ENCODE results near the gene MBP. TPM values are rescaled to one million over a fixed set of nuclear protein-coding genes. Genes with fewer than 3 reads are reported as not detected.

Gene MBP
- total RNA-seq, 4 donors from 2014 or later: 28.6 to 55.0 (median 50.4) TPM

DNA sequence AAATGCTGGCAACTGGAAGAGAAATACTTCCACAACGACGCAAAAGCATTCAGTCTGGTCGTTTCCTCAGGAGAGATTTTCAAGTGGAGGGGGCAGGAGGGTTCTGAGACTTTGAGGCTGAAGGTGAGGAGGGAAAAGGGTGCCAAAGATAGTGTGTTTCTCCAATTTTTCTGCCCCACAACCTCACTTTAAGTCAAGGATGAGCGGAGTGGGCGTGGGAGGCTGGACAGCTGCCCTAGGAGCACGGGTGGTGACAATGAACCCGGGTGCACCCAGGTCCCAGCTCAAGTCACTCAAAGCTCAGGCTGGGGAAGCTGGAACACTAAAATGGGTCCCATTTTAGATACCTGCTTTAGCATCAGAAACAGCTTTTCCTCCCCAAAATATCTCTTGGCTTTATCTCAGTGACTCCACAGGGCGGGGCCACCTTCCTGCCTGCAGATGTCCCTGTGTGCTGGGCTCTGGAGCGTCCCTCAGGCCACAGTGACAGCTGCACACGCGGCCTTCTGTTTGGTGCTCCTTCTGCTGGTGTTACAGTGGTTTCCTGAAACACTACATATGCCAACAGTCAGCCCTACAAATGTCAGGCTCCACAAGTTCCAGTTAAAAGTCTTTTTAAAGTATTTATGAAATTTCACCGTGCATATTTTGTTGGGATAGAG lies 1.4 kb upstream of the MBP start:
- DNase-seq: peak; percentile 68 to 81
- Histone ChIP-seq H3K36me3 (no peaks in the 10 kb centered on the region), H3K27ac (peak overlapping the region; percentile 92 to 98 (median 95)), H3K9me3 (no peaks in the 10 kb centered on the region), H3K4me1 (peaks cover 31 to 37% of the 10 kb centered on the region in 2 donors), H3K27me3 (no peaks in the 10 kb centered on the region), H3K4me3 (peak overlapping the region; percentile 76 to 92 (median 87))
- TF ChIP-seq, protein P1, sequence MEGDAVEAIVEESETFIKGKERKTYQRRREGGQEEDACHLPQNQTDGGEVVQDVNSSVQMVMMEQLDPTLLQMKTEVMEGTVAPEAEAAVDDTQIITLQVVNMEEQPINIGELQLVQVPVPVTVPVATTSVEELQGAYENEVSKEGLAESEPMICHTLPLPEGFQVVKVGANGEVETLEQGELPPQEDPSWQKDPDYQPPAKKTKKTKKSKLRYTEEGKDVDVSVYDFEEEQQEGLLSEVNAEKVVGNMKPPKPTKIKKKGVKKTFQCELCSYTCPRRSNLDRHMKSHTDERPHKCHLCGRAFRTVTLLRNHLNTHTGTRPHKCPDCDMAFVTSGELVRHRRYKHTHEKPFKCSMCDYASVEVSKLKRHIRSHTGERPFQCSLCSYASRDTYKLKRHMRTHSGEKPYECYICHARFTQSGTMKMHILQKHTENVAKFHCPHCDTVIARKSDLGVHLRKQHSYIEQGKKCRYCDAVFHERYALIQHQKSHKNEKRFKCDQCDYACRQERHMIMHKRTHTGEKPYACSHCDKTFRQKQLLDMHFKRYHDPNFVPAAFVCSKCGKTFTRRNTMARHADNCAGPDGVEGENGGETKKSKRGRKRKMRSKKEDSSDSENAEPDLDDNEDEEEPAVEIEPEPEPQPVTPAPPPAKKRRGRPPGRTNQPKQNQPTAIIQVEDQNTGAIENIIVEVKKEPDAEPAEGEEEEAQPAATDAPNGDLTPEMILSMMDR (IDR thresholded peaks at IDR 0.05 in 4 of 5, conservative IDR thresholded peaks at IDR 0.05 in 1 of 5): peak in 4 of 5 experiments; percentile 25 to 45 (median 31)
- TF ChIP-seq POLR2A (IDR thresholded peaks at IDR 0.05): no peak
- peak; percentile 27 to 34 for ATAC-seq
- in situ Hi-C loops (cut with MboI; ENCODE audit: low sequenced_read_pairs in 4 of 4) (loop anchor here in 1 of 4 donors (10.0 kb wide), 1 partner anchor 69 kb away; no protein-coding TSS in a partner anchor), intact Hi-C loops (cut with DNase I; ENCODE audit: low total_unique reads) (loop anchor here (1.0 to 10.0 kb wide), 5 partner anchors 71 to 639 kb away; partner anchors contain the start of gene ZNF516)

DNA sequence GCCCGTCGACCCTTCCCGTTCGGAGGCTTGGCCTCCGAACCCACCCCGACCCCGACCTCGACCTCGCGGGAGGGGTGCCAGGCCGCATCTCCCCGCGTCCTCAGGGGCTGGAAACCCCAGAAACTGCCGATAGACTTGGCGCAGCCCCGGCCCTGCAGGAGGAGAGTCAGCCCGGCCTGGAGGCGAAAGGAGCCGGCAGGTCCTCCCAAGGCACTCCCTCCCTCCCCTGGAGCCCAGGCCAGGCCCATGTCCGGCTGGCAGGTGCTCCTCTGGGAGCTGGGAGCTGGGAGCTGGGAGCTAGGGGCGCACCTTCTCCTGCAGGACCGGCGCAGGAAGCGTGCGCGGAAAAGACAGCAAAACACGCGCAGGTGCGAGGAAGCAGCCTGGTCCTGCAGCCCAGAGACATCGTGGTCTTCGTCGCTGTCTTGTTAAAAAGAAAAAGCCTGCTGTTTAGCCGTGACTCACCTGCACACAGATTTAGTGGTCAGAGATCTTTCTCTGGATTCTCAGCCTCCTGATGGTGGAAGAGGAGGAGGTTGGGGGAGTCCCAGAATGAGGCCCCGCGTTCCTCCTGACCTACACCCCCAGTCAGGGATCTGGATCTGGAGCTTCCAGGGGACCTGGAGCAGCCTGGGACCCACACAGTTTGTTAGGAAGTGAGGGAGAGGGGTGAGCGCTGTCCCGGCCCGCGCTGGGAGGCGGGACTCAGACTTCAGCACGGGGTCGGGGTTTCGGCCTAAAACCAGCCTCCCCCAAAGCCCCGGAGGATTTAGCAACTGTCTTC lies 660 bp upstream of the MBP start:
- peak; percentile 18 to 23 for ATAC-seq
- peak; percentile 45 to 62 for DNase-seq
- intact Hi-C loops (cut with DNase I; ENCODE audit: low total_unique reads) (loop anchor here (2.0 to 10.0 kb wide), 4 partner anchors 70 to 638 kb away; partner anchors contain the start of gene ZNF516), in situ Hi-C loops (cut with MboI; ENCODE audit: low sequenced_read_pairs in 4 of 4) (loop anchor here in 1 of 4 donors (10.0 kb wide), 1 partner anchor 68 kb away; no protein-coding TSS in a partner anchor)
- Histone ChIP-seq H3K9me3 (no peaks in the 10 kb centered on the region), H3K27ac (peak overlapping the region; percentile 92 to 98 (median 95)), H3K4me3 (peak overlapping the region; percentile 76 to 92 (median 87)), H3K4me1 (peaks cover 37 to 44% of the 10 kb centered on the region in 2 donors), H3K36me3 (no peaks in the 10 kb centered on the region), H3K27me3 (no peaks in the 10 kb centered on the region)
- TF ChIP-seq, protein P1 (IDR thresholded peaks at IDR 0.05 in 4 of 5, conservative IDR thresholded peaks at IDR 0.05 in 1 of 5): no peak
- TF ChIP-seq POLR2A (IDR thresholded peaks at IDR 0.05): peak in 1 of 2 donors; percentile 7

DNA sequence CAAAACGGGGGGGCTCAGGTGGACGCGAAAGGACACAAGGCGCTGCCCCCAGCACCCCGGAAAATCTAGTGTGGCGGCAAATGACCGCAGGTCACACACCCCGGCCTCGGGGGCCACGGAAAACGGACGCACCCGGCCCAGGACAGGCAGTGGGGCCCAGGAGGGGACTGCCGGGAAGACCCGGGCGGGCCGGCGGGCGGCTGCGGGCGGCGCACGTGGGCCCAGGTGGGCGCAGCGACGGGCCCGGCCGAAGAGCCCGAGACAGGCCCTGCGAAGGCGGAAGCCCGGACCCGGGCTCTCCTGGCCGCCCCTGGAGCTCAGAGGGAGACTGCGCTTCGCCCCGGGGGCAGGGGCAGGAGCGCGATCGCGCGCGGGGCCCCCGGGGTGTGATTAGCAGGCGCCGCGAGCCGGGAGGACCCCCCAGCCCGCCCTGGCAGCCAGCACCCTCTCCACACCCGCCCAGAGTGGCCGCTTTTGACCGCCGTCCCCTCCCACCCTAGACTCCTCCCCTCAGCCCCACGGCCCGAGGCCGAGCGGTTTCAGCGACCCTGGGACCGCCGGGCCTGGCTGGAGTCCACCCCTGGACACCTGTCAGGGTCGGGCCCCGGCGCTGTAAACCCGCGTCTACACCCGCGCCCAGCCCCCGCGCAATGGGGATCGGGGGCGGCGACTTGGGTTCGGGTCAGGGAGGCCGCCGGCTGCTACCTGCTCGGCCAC lies 773 bp downstream of the MBP start:
- H3K27ac ChIP-seq: peak overlapping the region; percentile 92 to 98 (median 95)
- TF ChIP-seq, protein P1 (IDR thresholded peaks at IDR 0.05 in 4 of 5, conservative IDR thresholded peaks at IDR 0.05 in 1 of 5): no peak
- TF ChIP-seq POLR2A (IDR thresholded peaks at IDR 0.05): peak; percentile 75 to 79
- intact Hi-C loops (cut with DNase I; ENCODE audit: low total_unique reads): loop anchor here (2.0 to 10.0 kb wide), 4 partner anchors 69 to 637 kb away; partner anchors contain the start of gene ZNF516
- DNase-seq: peak; percentile 66
- H3K4me3 ChIP-seq: peak overlapping the region; percentile 76 to 92 (median 87)
- H3K27me3 ChIP-seq: no peaks in the 10 kb centered on the region
- no peaks in the 10 kb centered on the region for H3K36me3 ChIP-seq
- peak; percentile 39 to 42 for ATAC-seq
- no peaks in the 10 kb centered on the region for H3K9me3 ChIP-seq
- in situ Hi-C loops (cut with MboI; ENCODE audit: low sequenced_read_pairs in 4 of 4): loop anchor here in 1 of 4 donors (10.0 kb wide), 1 partner anchor 67 kb away; no protein-coding TSS in a partner anchor
- H3K4me1 ChIP-seq: peaks cover 51 to 58% of the 10 kb centered on the region in 2 donors

DNA sequence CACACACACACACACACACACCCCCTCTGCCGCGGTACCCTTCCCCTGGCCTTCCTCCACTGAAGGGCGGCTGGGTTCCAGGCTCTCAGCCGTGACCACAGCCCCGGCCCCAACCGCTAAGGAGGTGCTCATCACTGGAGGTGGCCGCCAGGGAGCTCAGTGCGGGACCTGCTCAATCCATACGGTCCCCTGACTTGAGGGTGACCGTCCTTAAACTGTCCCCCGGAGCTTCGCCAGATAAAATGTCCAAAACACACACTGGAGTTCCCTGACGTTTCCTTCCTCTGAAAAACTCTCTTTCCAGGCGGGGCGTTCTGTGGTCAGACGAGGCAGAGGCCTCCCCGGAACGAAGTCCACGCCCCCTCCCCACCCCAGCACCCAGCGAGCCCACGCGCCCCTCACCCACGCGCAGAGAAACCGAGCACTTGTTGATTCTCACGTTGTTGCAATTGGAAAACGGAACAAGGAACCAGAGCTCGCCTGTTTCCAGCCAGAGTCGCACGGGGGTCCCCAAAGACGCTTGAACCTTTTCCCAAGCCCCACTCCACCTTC lies 1.4 kb downstream of the MBP start:
- peak overlapping the region; percentile 92 to 98 (median 95) for H3K27ac ChIP-seq
- peaks cover 57 to 64% of the 10 kb centered on the region in 2 donors for H3K4me1 ChIP-seq
- H3K9me3 ChIP-seq: no peaks in the 10 kb centered on the region
- DNase-seq (peak in 1 of 2 donors; percentile 53), ATAC-seq (no peak)
- TF ChIP-seq, protein P1 (IDR thresholded peaks at IDR 0.05 in 4 of 5, conservative IDR thresholded peaks at IDR 0.05 in 1 of 5): no peak
- TF ChIP-seq POLR2A (IDR thresholded peaks at IDR 0.05): no peak
- H3K27me3 ChIP-seq: no peaks in the 10 kb centered on the region
- H3K36me3 ChIP-seq: no peaks in the 10 kb centered on the region
- peak overlapping the region; percentile 76 to 92 (median 87) for H3K4me3 ChIP-seq
- in situ Hi-C loops (cut with MboI; ENCODE audit: low sequenced_read_pairs in 4 of 4) (loop anchor here in 1 of 4 donors (10.0 kb wide), 1 partner anchor 66 kb away; no protein-coding TSS in a partner anchor), intact Hi-C loops (cut with DNase I; ENCODE audit: low total_unique reads) (loop anchor here (10.0 kb wide), 1 partner anchor 636 kb away; the partner anchor contains the start of gene ZNF516)

Data from gastrocnemius medialis (tissue), 4 donors.